Measurements from ENCODE around the gene LY6G5B.

Gene LY6G5B

GRCh38 chr6:31720196-31720770 lies 50.5 kb downstream of the LY6G5B start:
- Histone ChIP-seq H3K4me3 (ENCODE audit: low read depth, low read length) (no peak overlapping the region), H3K27ac (no peak overlapping the region), H3K27me3 (ENCODE audit: insufficient read depth, low read depth, severe bottlenecking) (no peaks in the 10 kb centered on the region), H3K9me3 (ENCODE audit: severe bottlenecking) (no peaks in the 10 kb centered on the region), H3K36me3 (no peaks in the 10 kb centered on the region)
- TF ChIP-seq, protein P1, sequence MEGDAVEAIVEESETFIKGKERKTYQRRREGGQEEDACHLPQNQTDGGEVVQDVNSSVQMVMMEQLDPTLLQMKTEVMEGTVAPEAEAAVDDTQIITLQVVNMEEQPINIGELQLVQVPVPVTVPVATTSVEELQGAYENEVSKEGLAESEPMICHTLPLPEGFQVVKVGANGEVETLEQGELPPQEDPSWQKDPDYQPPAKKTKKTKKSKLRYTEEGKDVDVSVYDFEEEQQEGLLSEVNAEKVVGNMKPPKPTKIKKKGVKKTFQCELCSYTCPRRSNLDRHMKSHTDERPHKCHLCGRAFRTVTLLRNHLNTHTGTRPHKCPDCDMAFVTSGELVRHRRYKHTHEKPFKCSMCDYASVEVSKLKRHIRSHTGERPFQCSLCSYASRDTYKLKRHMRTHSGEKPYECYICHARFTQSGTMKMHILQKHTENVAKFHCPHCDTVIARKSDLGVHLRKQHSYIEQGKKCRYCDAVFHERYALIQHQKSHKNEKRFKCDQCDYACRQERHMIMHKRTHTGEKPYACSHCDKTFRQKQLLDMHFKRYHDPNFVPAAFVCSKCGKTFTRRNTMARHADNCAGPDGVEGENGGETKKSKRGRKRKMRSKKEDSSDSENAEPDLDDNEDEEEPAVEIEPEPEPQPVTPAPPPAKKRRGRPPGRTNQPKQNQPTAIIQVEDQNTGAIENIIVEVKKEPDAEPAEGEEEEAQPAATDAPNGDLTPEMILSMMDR (IDR thresholded peaks at IDR 0.05; ENCODE audit: low read depth, low read length): no peak
- DNase-seq: no peak

DNA sequence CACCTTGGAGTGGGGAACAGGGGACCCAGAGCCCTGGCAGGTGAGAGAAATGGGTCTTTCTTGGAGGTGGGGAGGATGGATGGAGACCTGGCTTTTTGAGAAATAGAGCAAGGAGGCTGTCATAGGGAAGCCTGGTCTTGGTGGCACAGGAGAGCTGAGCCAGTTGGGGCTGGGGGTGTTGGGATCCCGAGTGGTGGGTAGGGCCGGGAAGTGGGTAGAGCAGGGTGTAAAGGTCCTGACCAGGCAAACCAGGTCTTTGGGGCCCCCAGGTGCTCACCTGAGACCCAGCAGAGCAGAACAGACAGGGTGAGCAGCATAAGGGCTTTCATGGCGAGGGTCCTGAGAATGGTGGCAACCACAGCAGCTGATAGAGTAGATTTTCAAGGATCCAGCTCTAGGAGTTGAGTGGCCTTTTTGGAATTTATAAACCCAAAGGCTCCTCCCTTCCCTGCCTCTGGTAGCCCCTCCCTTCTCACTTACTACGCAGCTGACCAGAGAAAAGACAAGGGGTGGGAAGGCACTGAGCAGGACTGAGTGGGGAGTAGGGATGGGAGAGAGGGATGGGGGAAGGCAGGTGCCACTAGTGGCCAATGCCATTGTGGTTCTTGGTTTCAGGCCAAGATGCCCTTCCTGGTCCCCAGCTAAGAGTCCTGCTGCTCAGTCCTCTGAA lies 51.7 kb downstream of the LY6G5B start, which contains the start of gene LY6G6C:
LY6G6C (minus strand) TSS at position 396 of the 670 bp plus-strand sequence; CDS start at position 329, 67 bp downstream.
- Histone ChIP-seq H3K4me3 (ENCODE audit: low read depth, low read length) (no peak within 1 kb of the TSS), H3K27me3 (ENCODE audit: insufficient read depth, low read depth, severe bottlenecking) (no peaks in the 10 kb centered on the region), H3K27ac (no peak within 1 kb of the TSS), H3K9me3 (ENCODE audit: severe bottlenecking) (no peaks in the 10 kb centered on the region), H3K36me3 (peaks cover 7% of the 10 kb centered on the region)
- no peak for DNase-seq
- TF ChIP-seq, protein P1 (IDR thresholded peaks at IDR 0.05; ENCODE audit: low read depth, low read length): no peak

GRCh38 chr6:31722173-31722572 lies 52.4 kb downstream of the LY6G5B start:
- H3K27ac ChIP-seq: no peak overlapping the region
- H3K9me3 ChIP-seq (ENCODE audit: severe bottlenecking): no peaks in the 10 kb centered on the region
- DNase-seq: no peak
- H3K4me3 ChIP-seq (ENCODE audit: low read depth, low read length): no peak overlapping the region
- H3K27me3 ChIP-seq (ENCODE audit: insufficient read depth, low read depth, severe bottlenecking): no peaks in the 10 kb centered on the region
- TF ChIP-seq, protein P1 (IDR thresholded peaks at IDR 0.05; ENCODE audit: low read depth, low read length): no peak
- peaks cover 14% of the 10 kb centered on the region for H3K36me3 ChIP-seq
